Occipital lobe (tissue), 2 donors: ENCODE data around the gene TCAP. TPM values are rescaled to one million over a fixed set of nuclear protein-coding genes. Genes with fewer than 3 reads are reported as not detected.
"Not testable (repeated sequence)": the region's sequence is repeated elsewhere in the genome, so short reads cannot be mapped to it uniquely, and the experiment has no call there.

Source experiments
- DNase-seq: peaks from one replicate; lab custom pipeline; 2025; lab: John Stamatoyannopoulos, UW
- total RNA-seq: library from RNA; depleted of rRNA; stranded (reverse); fragments of >200 nt; gene quantifications from one replicate; pipeline ENCODE4 v1.2.3, GENCODE V29; 2014

Gene TCAP
- total RNA-seq, 1 donor from 2014 or later = 0.47 TPM

- no peak for DNase-seq
These were observed 13.4 kb downstream of the TCAP start for GRCh38 chr17:39678340-39679116.

- DNase-seq = no peak
These were observed 14.5 kb downstream of the TCAP start for GRCh38 chr17:39679521-39680192.

GRCh38 chr17:39683295-39683939 is 18.3 kb downstream of the TCAP start:
- DNase-seq = no peak

- DNase-seq = no peak
These were observed 19.4 kb downstream of the TCAP start for GRCh38 chr17:39684369-39685192.

- DNase-seq = no peak
These were observed 22.0 kb downstream of the TCAP start for GRCh38 chr17:39687101-39687545.

- peak; percentile 90 for DNase-seq
These were observed 22.7 kb downstream of the TCAP start, which contains the start of gene PGAP3 for GRCh38 chr17:39687546-39688474. PGAP3 (minus strand) TSS chr17:39688057; CDS start chr17:39688014, 43 bp downstream.

GRCh38 chr17:39688475-39688835 is 23.3 kb downstream of the TCAP start:
- DNase-seq = no peak

- DNase-seq = no peak
These were observed 23.8 kb downstream of the TCAP start for GRCh38 chr17:39688945-39689344.

- DNase-seq = no peak
These were observed 29.4 kb downstream of the TCAP start for GRCh38 chr17:39694593-39694992.

- no peak for DNase-seq
These were observed 29.9 kb downstream of the TCAP start for GRCh38 chr17:39695089-39695474.

- no peak for DNase-seq
These were observed 31.6 kb downstream of the TCAP start for GRCh38 chr17:39696731-39697130.

- no peak for DNase-seq
These were observed 32.8 kb downstream of the TCAP start for GRCh38 chr17:39697961-39698360.

GRCh38 chr17:39699157-39699817 is 34.1 kb downstream of the TCAP start:
- not testable (repeated sequence) for DNase-seq

GRCh38 chr17:39699818-39700147 is 34.6 kb downstream of the TCAP start, which contains the start of gene ERBB2:
ERBB2 (plus strand) TSS chr17:39700064; CDS start chr17:39700239, 175 bp downstream.
- DNase-seq = no peak

- DNase-seq = no peak
These were observed 35.2 kb downstream of the TCAP start for GRCh38 chr17:39700148-39700987.

GRCh38 chr17:39701012-39701783 is 36.0 kb downstream of the TCAP start:
- DNase-seq = no peak

- DNase-seq = no peak
These were observed 36.8 kb downstream of the TCAP start for GRCh38 chr17:39701784-39702422.
